IMR-90 (cell line): ENCODE results near the gene MZB1. TPM values are rescaled to one million over a fixed set of nuclear protein-coding genes. Genes with fewer than 3 reads are reported as not detected.
"Not testable (repeated sequence)": the region's sequence is repeated elsewhere in the genome, so short reads cannot be mapped to it uniquely, and the experiment has no call there.

Experiments
- ATAC-seq: fragments of 200-7000 bp; cut with Tn5 transposase; 2 replicates; pipeline ENCODE4 v1.9.1; 2020; ENCODE audit warnings: low read depth, mild to moderate bottlenecking, moderate library complexity
- BruUV-seq: library from RNA; stranded (reverse); fragments of 400-500 nt; replicated peaks from 2 replicates; lab custom pipeline; 2021; lab: Mats Ljungman, UMichigan
- CTCF ChIA-PET: fragments of 300-600 bp; formaldehyde crosslinking; extraction: SDS; loops from one replicate; lab custom pipeline; 2021; ENCODE audit warnings: antibody characterized with exemption; lab: Yijun Ruan, JAX
- POLR2A ChIA-PET: fragments of 300-600 bp; sonication (Branson Sonifier 250); formaldehyde crosslinking; loops from one replicate; lab custom pipeline; 2022; ENCODE audit warnings: antibody characterized with exemption; ENCODE audit not compliant: unreplicated experiment; lab: Charles Lee
- DNase-seq: peaks from one replicate; pipeline ENCODE4 v3.0.0; 2013
- H2AFZ ChIP-seq: replicated peaks from 2 replicates; pipeline ENCODE3; 2013; ENCODE audit warnings: low read length, mild to moderate bottlenecking; ENCODE audit not compliant: poor library complexity
- H2AK5ac ChIP-seq: 2 replicates; pipeline ENCODE4 v1.6.1; 2013; ENCODE audit warnings: low read depth, low read length, inconsistent platforms
- H2AK9ac ChIP-seq: replicated peaks from 2 replicates; pipeline ENCODE3; 2013; ENCODE audit warnings: mild to moderate bottlenecking, low read depth, low read length, moderate library complexity; ENCODE audit not compliant: poor library complexity
- H2BK120ac ChIP-seq: 2 replicates; pipeline ENCODE4 v1.6.1; 2013; ENCODE audit warnings: low read depth, low read length, inconsistent platforms
- H2BK15ac ChIP-seq: 3 replicates; pipeline ENCODE4 v1.6.1; 2013; ENCODE audit warnings: low read depth, low read length, inconsistent platforms
- H2BK20ac ChIP-seq: 2 replicates; pipeline ENCODE4 v1.6.1; 2013; ENCODE audit warnings: low read depth, mild to moderate bottlenecking, inconsistent platforms, low read length, moderate library complexity
- H2BK5ac ChIP-seq: 2 replicates; pipeline ENCODE4 v1.6.1; 2013; ENCODE audit warnings: mild to moderate bottlenecking, low read depth, low read length, inconsistent platforms; ENCODE audit not compliant: poor library complexity, severe bottlenecking
- H3K14ac ChIP-seq: replicated peaks from 2 replicates; pipeline ENCODE4 v1.6.1; 2013; ENCODE audit warnings: low read depth, low read length, inconsistent platforms
- H3K18ac ChIP-seq: 2 replicates; pipeline ENCODE4 v1.6.1; 2013; ENCODE audit warnings: low read depth, low read length, control low read depth
- H3K23ac ChIP-seq: 2 replicates; pipeline ENCODE4 v1.6.1; 2013; ENCODE audit warnings: low read depth, low read length, inconsistent platforms
- H3K27ac ChIP-seq: 2 replicates; pipeline ENCODE4 v1.5.1; 2013; ENCODE audit warnings: mild to moderate bottlenecking, control low read depth, low read length; ENCODE audit not compliant: insufficient read depth
- H3K27me3 ChIP-seq: 2 replicates; pipeline ENCODE4 v1.6.1; 2013; ENCODE audit warnings: low read length; ENCODE audit not compliant: control insufficient read depth, insufficient read depth
- H3K36me3 ChIP-seq: 2 replicates; pipeline ENCODE4 v1.6.1; 2013; ENCODE audit warnings: low read length, mixed read lengths; ENCODE audit not compliant: control insufficient read depth, insufficient read depth
- H3K4ac ChIP-seq: 2 replicates; pipeline ENCODE4 v1.6.1; 2013; ENCODE audit warnings: low read depth, low read length, inconsistent platforms
- H3K4me1 ChIP-seq: 2 replicates; pipeline ENCODE4 v1.6.1; 2013; ENCODE audit warnings: low read length, mixed read lengths; ENCODE audit not compliant: control insufficient read depth, insufficient read depth
- H3K4me2 ChIP-seq: 2 replicates; pipeline ENCODE4 v1.6.1; 2013; ENCODE audit warnings: low read depth, mild to moderate bottlenecking, control low read depth, low read length, moderate library complexity
- H3K4me3 ChIP-seq: 2 replicates; pipeline ENCODE4 v1.5.1; 2013; ENCODE audit warnings: low read depth, mild to moderate bottlenecking, control low read depth, low read length, moderate library complexity; ENCODE audit not compliant: insufficient read depth
- H3K56ac ChIP-seq: 2 replicates; pipeline ENCODE4 v1.6.1; 2013; ENCODE audit warnings: low read length, inconsistent platforms; ENCODE audit not compliant: insufficient read depth; ENCODE audit errors: extremely low read depth
- H3K79me1 ChIP-seq, 2 experiments: 2 replicates each; pipeline ENCODE4 v1.6.1; 2013; ENCODE audit warnings: low read length in 2 of 2, inconsistent platforms in 1 of 2, low read depth in 1 of 2
- H3K9ac ChIP-seq: 2 replicates; pipeline ENCODE4 v1.6.1; 2013; ENCODE audit warnings: low read depth, low read length, control low read depth
- H3K9me1 ChIP-seq: 2 replicates; pipeline ENCODE4 v1.6.1; 2013; ENCODE audit warnings: low read length, inconsistent platforms; ENCODE audit not compliant: insufficient read depth
- H3K9me3 ChIP-seq: 2 replicates; pipeline ENCODE4 v1.6.1; 2013; ENCODE audit warnings: low read length; ENCODE audit not compliant: control insufficient read depth, insufficient read depth
- H4K20me1 ChIP-seq: 2 replicates; pipeline ENCODE4 v1.6.1; 2013; ENCODE audit warnings: low read length, inconsistent platforms; ENCODE audit not compliant: insufficient read depth
- H4K5ac ChIP-seq: 2 replicates; pipeline ENCODE4 v1.6.1; 2013; ENCODE audit warnings: mild to moderate bottlenecking, low read depth, low read length, control low read depth
- H4K8ac ChIP-seq, 2 experiments: 2 replicates each; pipeline ENCODE4 v1.6.1; 2013; ENCODE audit warnings: low read depth in 2 of 2, low read length in 2 of 2, control low read depth in 1 of 2, inconsistent platforms in 1 of 2
- H4K91ac ChIP-seq: 2 replicates; pipeline ENCODE4 v1.6.1; 2013; ENCODE audit warnings: low read depth, low read length, inconsistent platforms; ENCODE audit not compliant: insufficient read depth
- WGBS, 2 experiments: methylation state at CpG; one replicate each; pipeline versions ENCODE4 v1.1.5 to v1.1.7; 2013; ENCODE audit warnings: missing lambda C conversion rate in 2 of 2; ENCODE audit not compliant: insufficient read length in 1 of 2; ENCODE audit errors: extremely low coverage in 2 of 2; 5-methylcytosine and 5-hydroxymethylcytosine counted together
- dilution Hi-C: fragments of 300-500 bp; cut with HindIII; formaldehyde crosslinking; loops from one replicate; pipeline ENCODE4 v1.14.3; 2018; ENCODE audit warnings: low sequenced_read_pairs; ENCODE audit not compliant: unreplicated experiment
- in situ Hi-C: fragments of 300-500 bp; cut with MboI; formaldehyde crosslinking; loops from 3 replicates; pipeline ENCODE4 v1.14.3; 2019; ENCODE audit warnings: low sequenced_read_pairs, inconsistent platforms, mixed read lengths
- intact Hi-C: fragments of 100-400 bp; cut with micrococcal nuclease; formaldehyde crosslinking; loops from 2 replicates; pipeline ENCODE4 v1.10.0; 2022
- polyA plus RNA-seq, 3 experiments: library from polyadenylated mRNA; depleted of rRNA; stranded (reverse); fragments of >200 nt; gene quantifications; 2 replicates each; pipeline ENCODE4 v1.2.3, GENCODE V29; 2012; ENCODE audit warnings: low replicate concordance in 1 of 3
- total RNA-seq: library from RNA; depleted of rRNA; stranded (reverse); fragments of >200 nt; gene quantifications from 2 replicates; pipeline ENCODE4 v1.2.3, GENCODE V29; 2012

Gene MZB1
- total and polyA plus RNA-seq, 2 of the 4 experiments (the other 2 are of a cell fraction), result not detected

- intact Hi-C loops, H4K5ac ChIP-seq, H4K8ac ChIP-seq, H4K91ac ChIP-seq, POLR2A ChIA-PET, H2AFZ ChIP-seq, H2BK5ac ChIP-seq, H3K14ac ChIP-seq, H3K79me1 ChIP-seq, H2AK9ac ChIP-seq, BruUV-seq, H3K9me1 ChIP-seq, H3K4ac ChIP-seq, H3K27me3 ChIP-seq, in situ Hi-C loops, H3K4me2 ChIP-seq, H3K4me1 ChIP-seq, H3K36me3 ChIP-seq, H3K4me3 ChIP-seq, H3K56ac ChIP-seq, DNase-seq, H3K9me3 ChIP-seq, H2BK120ac ChIP-seq, H2AK5ac ChIP-seq, H2BK15ac ChIP-seq, ATAC-seq, H3K9ac ChIP-seq, H3K27ac ChIP-seq, H2BK20ac ChIP-seq, H4K20me1 ChIP-seq, H3K23ac ChIP-seq, dilution Hi-C loops, H3K18ac ChIP-seq: not testable (repeated sequence)
- CTCF ChIA-PET, result interaction anchor here (1.0 kb wide), 1 partner anchor 36 kb away, joined by 4 read pairs; no protein-coding TSS in a partner anchor
- WGBS, 2 experiments, result 90% methylated on average over 2 of the region's 10 CpGs; no CpG with 5 or more reads in 1 of the 2 experiments
These were observed 2.8 kb downstream of the MZB1 start for GRCh38 chr5:139386956-139387355.
